HEK293 (cell line): ENCODE results near the gene MRPL41.

Experiments used
- BCL11B ChIP-seq: fragments of 450-650 bp; formaldehyde crosslinking; IDR thresholded peaks from 2 replicates; pipeline ENCODE4 v1.5.1; 2016; ENCODE audit warnings: low read depth, missing biosample characterization, missing genetic modification characterization
- GLIS1 ChIP-seq: fragments of 450-650 bp; formaldehyde crosslinking; IDR thresholded peaks from 2 replicates; pipeline ENCODE4 v1.5.1; 2016; ENCODE audit warnings: missing biosample characterization, missing genetic modification characterization
- KLF16 ChIP-seq: fragments of 450-650 bp; formaldehyde crosslinking; IDR thresholded peaks from 2 replicates; pipeline ENCODE4 v1.5.1; 2017; ENCODE audit warnings: missing biosample characterization, missing genetic modification characterization
- KLF8 ChIP-seq: fragments of 450-650 bp; formaldehyde crosslinking; IDR thresholded peaks from 2 replicates; pipeline ENCODE4 v1.5.1; 2016; ENCODE audit warnings: missing biosample characterization, missing genetic modification characterization
- KLF9 ChIP-seq: fragments of 450-650 bp; formaldehyde crosslinking; IDR thresholded peaks from 2 replicates; pipeline ENCODE4 v1.5.1; 2016; ENCODE audit warnings: missing biosample characterization, missing genetic modification characterization, low read depth
- SP7 ChIP-seq: fragments of 450-650 bp; formaldehyde crosslinking; IDR thresholded peaks from 2 replicates; pipeline ENCODE4 v1.5.1; 2016; ENCODE audit warnings: missing biosample characterization, missing genetic modification characterization
- ZBTB17 ChIP-seq: fragments of 450-650 bp; formaldehyde crosslinking; IDR thresholded peaks from 2 replicates; pipeline ENCODE4 v1.5.1; 2016; ENCODE audit warnings: missing biosample characterization, missing genetic modification characterization
- ZBTB8A ChIP-seq: fragments of 450-650 bp; formaldehyde crosslinking; IDR thresholded peaks from 2 replicates; pipeline ENCODE4 v1.5.1; 2016; ENCODE audit warnings: missing biosample characterization, missing genetic modification characterization
- ZIC2 ChIP-seq: fragments of 450-650 bp; formaldehyde crosslinking; IDR thresholded peaks from 2 replicates; pipeline ENCODE4 v1.5.1; 2016; ENCODE audit warnings: missing biosample characterization, missing genetic modification characterization
- ZNF24 ChIP-seq: fragments of 450-650 bp; formaldehyde crosslinking; IDR thresholded peaks from 2 replicates; pipeline ENCODE4 v1.5.1; 2016; ENCODE audit warnings: missing biosample characterization, missing genetic modification characterization
- ZNF324 ChIP-seq: fragments of 450-650 bp; formaldehyde crosslinking; IDR thresholded peaks from 2 replicates; pipeline ENCODE4 v1.5.1; 2016; ENCODE audit warnings: missing biosample characterization, missing genetic modification characterization
- ZNF521 ChIP-seq: fragments of 450-650 bp; formaldehyde crosslinking; IDR thresholded peaks from 2 replicates; pipeline ENCODE4 v1.5.1; 2017; ENCODE audit warnings: missing biosample characterization, mild to moderate bottlenecking, missing genetic modification characterization
- ZNF629 ChIP-seq: fragments of 450-650 bp; formaldehyde crosslinking; IDR thresholded peaks from 2 replicates; pipeline ENCODE4 v1.5.1; 2017; ENCODE audit warnings: missing biosample characterization, missing genetic modification characterization
- ZNF654 ChIP-seq: fragments of 450-650 bp; formaldehyde crosslinking; IDR thresholded peaks from 2 replicates; pipeline ENCODE4 v1.5.1; 2016; ENCODE audit warnings: low read depth, missing biosample characterization, missing genetic modification characterization
- TF ChIP-seq, protein P1 (sequence below): fragments of 450-650 bp; formaldehyde crosslinking; IDR thresholded peaks from 2 replicates; pipeline ENCODE4 v1.5.1; 2016; ENCODE audit warnings: missing biosample characterization, missing genetic modification characterization
- TF ChIP-seq, protein P2 (sequence below): fragments of 450-650 bp; formaldehyde crosslinking; IDR thresholded peaks from 2 replicates; pipeline ENCODE4 v1.5.1; 2016; ENCODE audit warnings: missing biosample characterization, missing genetic modification characterization
- TF ChIP-seq, protein P3 (sequence below): fragments of 450-650 bp; formaldehyde crosslinking; IDR thresholded peaks from 2 replicates; pipeline ENCODE4 v1.5.1; 2016; ENCODE audit warnings: missing biosample characterization, missing genetic modification characterization
- TF ChIP-seq, protein P4 (sequence below): fragments of 450-650 bp; formaldehyde crosslinking; IDR thresholded peaks from 2 replicates; pipeline ENCODE4 v1.5.1; 2016; ENCODE audit warnings: missing biosample characterization, missing genetic modification characterization
- TF ChIP-seq, protein P5 (sequence below): fragments of 450-650 bp; formaldehyde crosslinking; IDR thresholded peaks from 2 replicates; pipeline ENCODE4 v1.5.1; 2016; ENCODE audit warnings: missing biosample characterization, missing genetic modification characterization, borderline replicate concordance
- TF ChIP-seq, protein P6 (sequence below): fragments of 450-650 bp; formaldehyde crosslinking; IDR thresholded peaks from 2 replicates; pipeline ENCODE4 v1.5.1; 2016; ENCODE audit warnings: missing biosample characterization, missing genetic modification characterization
- TF ChIP-seq, protein P7 (sequence below): fragments of 450-650 bp; formaldehyde crosslinking; IDR thresholded peaks from 2 replicates; pipeline ENCODE4 v1.5.1; 2016; ENCODE audit warnings: missing biosample characterization, missing genetic modification characterization

Gene MRPL41

DNA sequence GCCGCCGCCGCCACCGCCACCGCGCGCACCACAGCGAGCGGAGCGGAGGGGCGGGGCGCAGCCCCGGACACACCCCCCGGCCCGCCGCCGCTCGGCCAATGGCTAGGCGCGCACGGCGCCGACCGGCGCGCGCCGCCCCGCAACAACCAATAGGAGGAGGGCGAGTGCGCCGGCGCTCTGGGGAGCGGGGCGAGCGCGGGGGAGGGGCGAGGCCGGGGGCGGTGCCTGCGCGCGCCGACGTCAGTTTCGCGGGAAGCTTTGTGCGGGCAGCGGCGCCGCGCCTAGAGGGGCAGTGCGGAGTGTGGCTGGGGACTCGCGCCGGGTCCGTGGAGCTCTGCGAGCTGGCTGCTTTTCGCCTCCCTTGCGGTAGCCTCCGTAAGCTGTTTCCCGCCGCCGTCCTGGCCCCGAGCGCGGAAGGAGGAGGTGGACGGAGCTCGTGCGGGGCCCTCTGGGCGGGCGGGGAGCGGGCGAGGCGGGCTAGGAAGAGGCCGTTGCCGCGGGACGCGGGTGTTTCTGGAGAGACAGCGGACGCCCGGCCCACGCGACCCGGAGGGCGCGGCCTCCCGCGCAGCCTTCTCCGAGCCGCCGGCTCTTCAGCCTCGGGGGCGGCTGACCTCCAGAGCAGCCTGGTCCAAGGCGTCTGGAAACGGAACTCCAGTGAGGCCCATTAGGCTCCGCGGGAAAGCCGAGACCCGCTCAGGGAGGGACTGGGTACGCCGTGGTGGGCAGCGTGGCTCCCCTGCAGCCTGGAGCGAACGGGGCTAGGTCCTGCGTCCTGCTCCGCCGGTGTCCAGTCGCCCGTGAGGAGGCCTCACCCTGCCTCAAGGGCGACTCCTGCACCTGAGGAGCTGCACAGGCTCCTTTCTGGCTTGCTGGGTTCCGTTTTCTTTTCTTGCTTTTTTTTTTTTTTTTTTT lies 39.0 kb downstream of the MRPL41 start, which contains the start of gene ZMYND19 (continued):
- TF ChIP-seq, protein P1, sequence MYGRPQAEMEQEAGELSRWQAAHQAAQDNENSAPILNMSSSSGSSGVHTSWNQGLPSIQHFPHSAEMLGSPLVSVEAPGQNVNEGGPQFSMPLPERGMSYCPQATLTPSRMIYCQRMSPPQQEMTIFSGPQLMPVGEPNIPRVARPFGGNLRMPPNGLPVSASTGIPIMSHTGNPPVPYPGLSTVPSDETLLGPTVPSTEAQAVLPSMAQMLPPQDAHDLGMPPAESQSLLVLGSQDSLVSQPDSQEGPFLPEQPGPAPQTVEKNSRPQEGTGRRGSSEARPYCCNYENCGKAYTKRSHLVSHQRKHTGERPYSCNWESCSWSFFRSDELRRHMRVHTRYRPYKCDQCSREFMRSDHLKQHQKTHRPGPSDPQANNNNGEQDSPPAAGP (tag by site-specific recombination) = peak; percentile 86; the same call in 1 of the 2 replicates
- TF ChIP-seq, protein P2, sequence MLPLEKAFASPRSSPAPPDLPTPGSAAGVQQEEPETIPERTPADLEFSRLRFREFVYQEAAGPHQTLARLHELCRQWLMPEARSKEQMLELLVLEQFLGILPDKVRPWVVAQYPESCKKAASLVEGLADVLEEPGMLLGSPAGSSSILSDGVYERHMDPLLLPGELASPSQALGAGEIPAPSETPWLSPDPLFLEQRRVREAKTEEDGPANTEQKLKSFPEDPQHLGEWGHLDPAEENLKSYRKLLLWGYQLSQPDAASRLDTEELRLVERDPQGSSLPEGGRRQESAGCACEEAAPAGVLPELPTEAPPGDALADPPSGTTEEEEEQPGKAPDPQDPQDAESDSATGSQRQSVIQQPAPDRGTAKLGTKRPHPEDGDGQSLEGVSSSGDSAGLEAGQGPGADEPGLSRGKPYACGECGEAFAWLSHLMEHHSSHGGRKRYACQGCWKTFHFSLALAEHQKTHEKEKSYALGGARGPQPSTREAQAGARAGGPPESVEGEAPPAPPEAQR (tag by site-specific recombination) = no peak
- peak; percentile 74 for TF ChIP-seq ZBTB17 (tag by site-specific recombination)
- TF ChIP-seq, protein P3, sequence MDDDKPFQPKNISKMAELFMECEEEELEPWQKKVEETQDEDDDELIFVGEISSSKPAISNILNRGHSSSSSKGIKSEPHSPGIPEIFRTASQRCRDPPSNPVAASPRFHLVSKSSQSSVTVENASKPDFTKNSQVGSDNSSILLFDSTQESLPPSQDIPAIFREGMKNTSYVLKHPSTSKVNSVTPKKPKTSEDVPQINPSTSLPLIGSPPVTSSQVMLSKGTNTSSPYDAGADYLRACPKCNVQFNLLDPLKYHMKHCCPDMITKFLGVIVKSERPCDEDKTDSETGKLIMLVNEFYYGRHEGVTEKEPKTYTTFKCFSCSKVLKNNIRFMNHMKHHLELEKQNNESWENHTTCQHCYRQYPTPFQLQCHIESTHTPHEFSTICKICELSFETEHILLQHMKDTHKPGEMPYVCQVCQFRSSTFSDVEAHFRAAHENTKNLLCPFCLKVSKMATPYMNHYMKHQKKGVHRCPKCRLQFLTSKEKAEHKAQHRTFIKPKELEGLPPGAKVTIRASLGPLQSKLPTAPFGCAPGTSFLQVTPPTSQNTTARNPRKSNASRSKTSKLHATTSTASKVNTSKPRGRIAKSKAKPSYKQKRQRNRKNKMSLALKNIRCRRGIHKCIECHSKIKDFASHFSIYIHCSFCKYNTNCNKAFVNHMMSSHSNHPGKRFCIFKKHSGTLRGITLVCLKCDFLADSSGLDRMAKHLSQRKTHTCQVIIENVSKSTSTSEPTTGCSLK = no peak
- TF ChIP-seq ZNF521 (tag by site-specific recombination) = no peak
- peak; percentile 65; the same call in 1 of the 2 replicates for TF ChIP-seq KLF9 (tag by site-specific recombination)
- peak; percentile 40; the same call in 1 of the 2 replicates for TF ChIP-seq ZNF24 (tag by site-specific recombination)
- 0 out of 2 replicates have a peak, but pooled peaks have one; percentile 28 for TF ChIP-seq ZIC2
- TF ChIP-seq, protein P4, sequence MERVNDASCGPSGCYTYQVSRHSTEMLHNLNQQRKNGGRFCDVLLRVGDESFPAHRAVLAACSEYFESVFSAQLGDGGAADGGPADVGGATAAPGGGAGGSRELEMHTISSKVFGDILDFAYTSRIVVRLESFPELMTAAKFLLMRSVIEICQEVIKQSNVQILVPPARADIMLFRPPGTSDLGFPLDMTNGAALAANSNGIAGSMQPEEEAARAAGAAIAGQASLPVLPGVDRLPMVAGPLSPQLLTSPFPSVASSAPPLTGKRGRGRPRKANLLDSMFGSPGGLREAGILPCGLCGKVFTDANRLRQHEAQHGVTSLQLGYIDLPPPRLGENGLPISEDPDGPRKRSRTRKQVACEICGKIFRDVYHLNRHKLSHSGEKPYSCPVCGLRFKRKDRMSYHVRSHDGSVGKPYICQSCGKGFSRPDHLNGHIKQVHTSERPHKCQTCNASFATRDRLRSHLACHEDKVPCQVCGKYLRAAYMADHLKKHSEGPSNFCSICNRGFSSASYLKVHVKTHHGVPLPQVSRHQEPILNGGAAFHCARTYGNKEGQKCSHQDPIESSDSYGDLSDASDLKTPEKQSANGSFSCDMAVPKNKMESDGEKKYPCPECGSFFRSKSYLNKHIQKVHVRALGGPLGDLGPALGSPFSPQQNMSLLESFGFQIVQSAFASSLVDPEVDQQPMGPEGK (tag by site-specific recombination) = peak; percentile 69
- TF ChIP-seq, protein P5, sequence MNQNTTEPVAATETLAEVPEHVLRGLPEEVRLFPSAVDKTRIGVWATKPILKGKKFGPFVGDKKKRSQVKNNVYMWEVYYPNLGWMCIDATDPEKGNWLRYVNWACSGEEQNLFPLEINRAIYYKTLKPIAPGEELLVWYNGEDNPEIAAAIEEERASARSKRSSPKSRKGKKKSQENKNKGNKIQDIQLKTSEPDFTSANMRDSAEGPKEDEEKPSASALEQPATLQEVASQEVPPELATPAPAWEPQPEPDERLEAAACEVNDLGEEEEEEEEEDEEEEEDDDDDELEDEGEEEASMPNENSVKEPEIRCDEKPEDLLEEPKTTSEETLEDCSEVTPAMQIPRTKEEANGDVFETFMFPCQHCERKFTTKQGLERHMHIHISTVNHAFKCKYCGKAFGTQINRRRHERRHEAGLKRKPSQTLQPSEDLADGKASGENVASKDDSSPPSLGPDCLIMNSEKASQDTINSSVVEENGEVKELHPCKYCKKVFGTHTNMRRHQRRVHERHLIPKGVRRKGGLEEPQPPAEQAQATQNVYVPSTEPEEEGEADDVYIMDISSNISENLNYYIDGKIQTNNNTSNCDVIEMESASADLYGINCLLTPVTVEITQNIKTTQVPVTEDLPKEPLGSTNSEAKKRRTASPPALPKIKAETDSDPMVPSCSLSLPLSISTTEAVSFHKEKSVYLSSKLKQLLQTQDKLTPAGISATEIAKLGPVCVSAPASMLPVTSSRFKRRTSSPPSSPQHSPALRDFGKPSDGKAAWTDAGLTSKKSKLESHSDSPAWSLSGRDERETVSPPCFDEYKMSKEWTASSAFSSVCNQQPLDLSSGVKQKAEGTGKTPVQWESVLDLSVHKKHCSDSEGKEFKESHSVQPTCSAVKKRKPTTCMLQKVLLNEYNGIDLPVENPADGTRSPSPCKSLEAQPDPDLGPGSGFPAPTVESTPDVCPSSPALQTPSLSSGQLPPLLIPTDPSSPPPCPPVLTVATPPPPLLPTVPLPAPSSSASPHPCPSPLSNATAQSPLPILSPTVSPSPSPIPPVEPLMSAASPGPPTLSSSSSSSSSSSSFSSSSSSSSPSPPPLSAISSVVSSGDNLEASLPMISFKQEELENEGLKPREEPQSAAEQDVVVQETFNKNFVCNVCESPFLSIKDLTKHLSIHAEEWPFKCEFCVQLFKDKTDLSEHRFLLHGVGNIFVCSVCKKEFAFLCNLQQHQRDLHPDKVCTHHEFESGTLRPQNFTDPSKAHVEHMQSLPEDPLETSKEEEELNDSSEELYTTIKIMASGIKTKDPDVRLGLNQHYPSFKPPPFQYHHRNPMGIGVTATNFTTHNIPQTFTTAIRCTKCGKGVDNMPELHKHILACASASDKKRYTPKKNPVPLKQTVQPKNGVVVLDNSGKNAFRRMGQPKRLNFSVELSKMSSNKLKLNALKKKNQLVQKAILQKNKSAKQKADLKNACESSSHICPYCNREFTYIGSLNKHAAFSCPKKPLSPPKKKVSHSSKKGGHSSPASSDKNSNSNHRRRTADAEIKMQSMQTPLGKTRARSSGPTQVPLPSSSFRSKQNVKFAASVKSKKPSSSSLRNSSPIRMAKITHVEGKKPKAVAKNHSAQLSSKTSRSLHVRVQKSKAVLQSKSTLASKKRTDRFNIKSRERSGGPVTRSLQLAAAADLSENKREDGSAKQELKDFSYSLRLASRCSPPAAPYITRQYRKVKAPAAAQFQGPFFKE (tag by site-specific recombination) = no peak
- TF ChIP-seq, protein P6, sequence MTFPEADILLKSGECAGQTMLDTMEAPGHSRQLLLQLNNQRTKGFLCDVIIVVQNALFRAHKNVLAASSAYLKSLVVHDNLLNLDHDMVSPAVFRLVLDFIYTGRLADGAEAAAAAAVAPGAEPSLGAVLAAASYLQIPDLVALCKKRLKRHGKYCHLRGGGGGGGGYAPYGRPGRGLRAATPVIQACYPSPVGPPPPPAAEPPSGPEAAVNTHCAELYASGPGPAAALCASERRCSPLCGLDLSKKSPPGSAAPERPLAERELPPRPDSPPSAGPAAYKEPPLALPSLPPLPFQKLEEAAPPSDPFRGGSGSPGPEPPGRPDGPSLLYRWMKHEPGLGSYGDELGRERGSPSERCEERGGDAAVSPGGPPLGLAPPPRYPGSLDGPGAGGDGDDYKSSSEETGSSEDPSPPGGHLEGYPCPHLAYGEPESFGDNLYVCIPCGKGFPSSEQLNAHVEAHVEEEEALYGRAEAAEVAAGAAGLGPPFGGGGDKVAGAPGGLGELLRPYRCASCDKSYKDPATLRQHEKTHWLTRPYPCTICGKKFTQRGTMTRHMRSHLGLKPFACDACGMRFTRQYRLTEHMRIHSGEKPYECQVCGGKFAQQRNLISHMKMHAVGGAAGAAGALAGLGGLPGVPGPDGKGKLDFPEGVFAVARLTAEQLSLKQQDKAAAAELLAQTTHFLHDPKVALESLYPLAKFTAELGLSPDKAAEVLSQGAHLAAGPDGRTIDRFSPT (tag by site-specific recombination) = peak; percentile 36; the same call in 1 of the 2 replicates
- TF ChIP-seq KLF8 (tag by site-specific recombination) = peak; percentile 94
- TF ChIP-seq BCL11B (tag by site-specific recombination) = no peak
- TF ChIP-seq KLF16 (tag by site-specific recombination) = peak; percentile 83; the same call in 1 of the 2 replicates
- no peak for TF ChIP-seq ZNF654
- TF ChIP-seq ZNF324 (tag by site-specific recombination) = no peak
- TF ChIP-seq, protein P7, sequence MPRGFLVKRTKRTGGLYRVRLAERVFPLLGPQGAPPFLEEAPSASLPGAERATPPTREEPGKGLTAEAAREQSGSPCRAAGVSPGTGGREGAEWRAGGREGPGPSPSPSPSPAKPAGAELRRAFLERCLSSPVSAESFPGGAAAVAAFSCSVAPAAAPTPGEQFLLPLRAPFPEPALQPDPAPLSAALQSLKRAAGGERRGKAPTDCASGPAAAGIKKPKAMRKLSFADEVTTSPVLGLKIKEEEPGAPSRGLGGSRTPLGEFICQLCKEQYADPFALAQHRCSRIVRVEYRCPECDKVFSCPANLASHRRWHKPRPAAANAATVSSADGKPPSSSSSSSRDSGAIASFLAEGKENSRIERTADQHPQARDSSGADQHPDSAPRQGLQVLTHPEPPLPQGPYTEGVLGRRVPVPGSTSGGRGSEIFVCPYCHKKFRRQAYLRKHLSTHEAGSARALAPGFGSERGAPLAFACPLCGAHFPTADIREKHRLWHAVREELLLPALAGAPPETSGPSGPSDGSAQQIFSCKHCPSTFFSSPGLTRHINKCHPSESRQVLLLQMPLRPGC (tag by site-specific recombination) = peak; percentile 37; the same call in 1 of the 2 replicates
- peak; percentile 65 for TF ChIP-seq GLIS1
- peak; percentile 60 for TF ChIP-seq SP7 (tag by site-specific recombination)
- TF ChIP-seq ZBTB8A (tag by site-specific recombination) = peak; percentile 75
- TF ChIP-seq ZNF629 (tag by site-specific recombination) = 0 out of 2 replicates have a peak, but pooled peaks have one; percentile 14
